Central memory CD8-positive, alpha-beta T cell (primary cell): ENCODE measurements around the gene RABIF.
"Not testable (repeated sequence)": the region's sequence is repeated elsewhere in the genome, so short reads cannot be mapped to it uniquely, and the experiment has no call there.

Experiments used
- ATAC-seq: fragments of 150-1000 bp; cut with Tn5 transposase; replicated peaks from 2 replicates; pipeline ENCODE4 v1.10.0; 2022; ENCODE audit warnings: mild to moderate bottlenecking, moderate FRiP score, moderate number of reproducible peaks; ENCODE audit not compliant: poor library complexity, severe bottlenecking; ENCODE audit errors: extremely low read depth
- DNase-seq, 2 donors: peaks; one replicate each; pipeline ENCODE4 v3.0.0; 2021; ENCODE audit warnings: low spot score in 2 of 2
- H3K27ac Mint-ChIP-seq: one replicate; pipeline ENCODE4 v1.8.0; 2022; ENCODE audit warnings: low read depth, mild to moderate bottlenecking, moderate library complexity, mixed read lengths
- H3K27me3 Mint-ChIP-seq: one replicate; pipeline ENCODE4 v1.8.0; 2022; ENCODE audit warnings: mixed read lengths
- H3K36me3 Mint-ChIP-seq: one replicate; pipeline ENCODE4 v1.8.0; 2022; ENCODE audit warnings: mild to moderate bottlenecking, moderate library complexity, mixed read lengths; ENCODE audit not compliant: insufficient read depth
- H3K4me1 Mint-ChIP-seq: one replicate; pipeline ENCODE4 v1.8.0; 2022; ENCODE audit warnings: mixed read lengths
- H3K4me3 Mint-ChIP-seq: one replicate; pipeline ENCODE4 v1.8.0; 2022; ENCODE audit warnings: mild to moderate bottlenecking, moderate library complexity, mixed read lengths
- H3K9me3 Mint-ChIP-seq: one replicate; pipeline ENCODE4 v1.8.0; 2022; ENCODE audit warnings: mixed read lengths

Gene RABIF

GRCh38 chr1:202843081-202843480 is 45.9 kb downstream of the RABIF start:
- H3K36me3 Mint-ChIP-seq: no peaks in the 10 kb centered on the region
- no peaks in the 10 kb centered on the region for H3K27me3 Mint-ChIP-seq
- H3K9me3 Mint-ChIP-seq: no peaks in the 10 kb centered on the region
- ATAC-seq: no peak
- no peak overlapping the region for H3K27ac Mint-ChIP-seq
- no peaks in the 10 kb centered on the region for H3K4me1 Mint-ChIP-seq
- H3K4me3 Mint-ChIP-seq: no peak overlapping the region
- DNase-seq: no peak

GRCh38 chr1:202837746-202838262 is 51.1 kb downstream of the RABIF start:
- H3K27me3 Mint-ChIP-seq: no peaks in the 10 kb centered on the region
- H3K36me3 Mint-ChIP-seq: no peaks in the 10 kb centered on the region
- DNase-seq (no peak), ATAC-seq (no peak)
- no peak overlapping the region for H3K27ac Mint-ChIP-seq
- H3K9me3 Mint-ChIP-seq: no peaks in the 10 kb centered on the region
- peaks cover 27% of the 10 kb centered on the region for H3K4me1 Mint-ChIP-seq
- H3K4me3 Mint-ChIP-seq: no peak overlapping the region

GRCh38 chr1:202836623-202837403 is 52.1 kb downstream of the RABIF start:
- H3K9me3 Mint-ChIP-seq: no peaks in the 10 kb centered on the region
- H3K27me3 Mint-ChIP-seq: no peaks in the 10 kb centered on the region
- no peak for DNase-seq
- no peak overlapping the region for H3K27ac Mint-ChIP-seq
- peak overlapping the region; percentile 46 for H3K4me3 Mint-ChIP-seq
- ATAC-seq: no peak
- peaks cover 27% of the 10 kb centered on the region for H3K4me1 Mint-ChIP-seq
- H3K36me3 Mint-ChIP-seq: no peaks in the 10 kb centered on the region

- Mint-ChIP-seq H3K27me3 (no peaks in the 10 kb centered on the region), H3K27ac (peak overlapping the region; percentile 64), H3K9me3 (no peaks in the 10 kb centered on the region), H3K4me1 (peaks cover 27% of the 10 kb centered on the region), H3K36me3 (no peaks in the 10 kb centered on the region), H3K4me3 (peak overlapping the region; percentile 46)
- ATAC-seq: peak; percentile 89
- DNase-seq: peak in 1 of 2 donors; percentile 30
Measured at GRCh38 chr1:202835548-202836072, 53.3 kb downstream of the RABIF start.

GRCh38 chr1:202834771-202835547 is 54.0 kb downstream of the RABIF start:
- no peak for DNase-seq
- peaks cover 27% of the 10 kb centered on the region for H3K4me1 Mint-ChIP-seq
- no peak for ATAC-seq

GRCh38 chr1:202831906-202832305 is 57.0 kb downstream of the RABIF start:
- Mint-ChIP-seq H3K4me3 (no peak overlapping the region), H3K27ac (no peak overlapping the region), H3K27me3 (no peaks in the 10 kb centered on the region), H3K4me1 (peaks cover 21% of the 10 kb centered on the region), H3K9me3 (no peaks in the 10 kb centered on the region), H3K36me3 (no peaks in the 10 kb centered on the region)
- ATAC-seq (no peak), DNase-seq (no peak)

More at GRCh38 chr1:202834771-202835547, 54.0 kb downstream of the RABIF start:
- peak overlapping the region; percentile 46 for H3K4me3 Mint-ChIP-seq
- H3K27ac Mint-ChIP-seq: peak overlapping the region; percentile 64
- no peaks in the 10 kb centered on the region for H3K27me3 Mint-ChIP-seq
- no peaks in the 10 kb centered on the region for H3K9me3 Mint-ChIP-seq
- no peaks in the 10 kb centered on the region for H3K36me3 Mint-ChIP-seq

- not testable (repeated sequence) for H3K9me3 Mint-ChIP-seq, ATAC-seq, H3K36me3 Mint-ChIP-seq, DNase-seq, H3K27ac Mint-ChIP-seq, H3K4me3 Mint-ChIP-seq, H3K4me1 Mint-ChIP-seq, H3K27me3 Mint-ChIP-seq
Measured at GRCh38 chr1:202829223-202829622, 59.7 kb downstream of the RABIF start.
